NCI-H345 treated with DMSO at 0.1 percent for 48 hours (cell line): Measurements from ENCODE around the gene RALGPS2.

Experiments used
- DNase-seq: peaks from one replicate; lab custom pipeline; 2025; ENCODE audit not compliant: unreplicated experiment; lab: John Stamatoyannopoulos, UW

RALGPS2 gene

GRCh38 chr1:178724728-178725465 lies at the start of gene RALGPS2:
Gene RALGPS2 (plus strand): TSS chr1:178725244. CDS start chr1:178776765, 51,521 bp downstream.
- peak; percentile 49 for DNase-seq

- DNase-seq, result no peak
Measured at GRCh38 chr1:178679237-178679636, 45.8 kb upstream of the RALGPS2 start.

- no peak for DNase-seq
Measured at GRCh38 chr1:178682429-178682828, 42.6 kb upstream of the RALGPS2 start.

- no peak for DNase-seq
Measured at GRCh38 chr1:178682886-178683285, 42.2 kb upstream of the RALGPS2 start.

- DNase-seq, result no peak
Measured at GRCh38 chr1:178683291-178683690, 41.8 kb upstream of the RALGPS2 start.

- DNase-seq, result no peak
Measured at GRCh38 chr1:178684111-178684510, 40.9 kb upstream of the RALGPS2 start.

GRCh38 chr1:178684542-178685000 lies 40.5 kb upstream of the RALGPS2 start:
- DNase-seq, result no peak

- DNase-seq, result no peak
Measured at GRCh38 chr1:178686407-178686806, 38.6 kb upstream of the RALGPS2 start.

- no peak for DNase-seq
Measured at GRCh38 chr1:178688244-178688643, 36.8 kb upstream of the RALGPS2 start.

GRCh38 chr1:178689769-178690168 lies 35.3 kb upstream of the RALGPS2 start:
- DNase-seq, result no peak

GRCh38 chr1:178690496-178690895 lies 34.5 kb upstream of the RALGPS2 start:
- DNase-seq, result no peak

- no peak for DNase-seq
Measured at GRCh38 chr1:178692564-178693327, 32.3 kb upstream of the RALGPS2 start.

GRCh38 chr1:178693366-178693765 lies 31.7 kb upstream of the RALGPS2 start:
- DNase-seq, result no peak

- DNase-seq, result no peak
Measured at GRCh38 chr1:178694923-178695525, 30.0 kb upstream of the RALGPS2 start.

- no peak for DNase-seq
Measured at GRCh38 chr1:178702146-178702545, 22.9 kb upstream of the RALGPS2 start.

- peak; percentile 58 for DNase-seq
Measured at GRCh38 chr1:178704833-178705232, 20.2 kb upstream of the RALGPS2 start.

- no peak for DNase-seq
Measured at GRCh38 chr1:178706432-178706831, 18.6 kb upstream of the RALGPS2 start.

- no peak for DNase-seq
Measured at GRCh38 chr1:178713259-178713658, 11.8 kb upstream of the RALGPS2 start.

- no peak for DNase-seq
Measured at GRCh38 chr1:178714453-178714852, 10.6 kb upstream of the RALGPS2 start.

- DNase-seq, result no peak
Measured at GRCh38 chr1:178716111-178716510, 8.9 kb upstream of the RALGPS2 start.

GRCh38 chr1:178718520-178718919 lies 6.5 kb upstream of the RALGPS2 start:
- no peak for DNase-seq

- DNase-seq, result no peak
Measured at GRCh38 chr1:178723546-178723945, 1.5 kb upstream of the RALGPS2 start.
